Gastroesophageal sphincter (tissue), 3 donors: Measurements from ENCODE around the gene RIC1.

Experiments used
- CTCF ChIP-seq, 4 experiments: fragments of 200-600 bp in 2 of 4; fragments of 450-650 bp in 2 of 4; sonication (generic) in 1 of 4; IDR thresholded peaks; one replicate each; pipeline ENCODE4 v1.5.1; 2017 to 2019; ENCODE audit warnings: antibody characterized with exemption in 4 of 4, mild to moderate bottlenecking in 2 of 4, moderate library complexity in 2 of 4
- POLR2A ChIP-seq, 2 donors: fragments of 450-650 bp; IDR thresholded peaks; one replicate each; pipeline ENCODE4 v1.6.1; 2017; ENCODE audit warnings: antibody characterized with exemption in 2 of 2, mild to moderate bottlenecking in 2 of 2, moderate library complexity in 1 of 2
- POLR2AphosphoS5 ChIP-seq: sonication (generic); formaldehyde crosslinking; IDR thresholded peaks from one replicate; pipeline ENCODE4 v1.6.1; 2017; ENCODE audit warnings: antibody characterized with exemption

- TF ChIP-seq CTCF (IDR thresholded peaks at IDR 0.05) = no peak
- TF ChIP-seq POLR2AphosphoS5 = no peak
- TF ChIP-seq POLR2A (IDR thresholded peaks at IDR 0.05) = no peak
Observed at GRCh38 chr9:5715548-5716127, 86.7 kb downstream of the RIC1 start.
